ENCODE measurements around the gene SESN3. TPM values are rescaled to one million over a fixed set of nuclear protein-coding genes. Genes with fewer than 3 reads are reported as not detected.
A peak's percentile ranks its signal among the peaks of the same experiment; 100 is the strongest.

SESN3 gene
- total and polyA plus RNA-seq, 7 experiments from 2014 or later = 4.2 to 262 (median 89.8) TPM

DNA sequence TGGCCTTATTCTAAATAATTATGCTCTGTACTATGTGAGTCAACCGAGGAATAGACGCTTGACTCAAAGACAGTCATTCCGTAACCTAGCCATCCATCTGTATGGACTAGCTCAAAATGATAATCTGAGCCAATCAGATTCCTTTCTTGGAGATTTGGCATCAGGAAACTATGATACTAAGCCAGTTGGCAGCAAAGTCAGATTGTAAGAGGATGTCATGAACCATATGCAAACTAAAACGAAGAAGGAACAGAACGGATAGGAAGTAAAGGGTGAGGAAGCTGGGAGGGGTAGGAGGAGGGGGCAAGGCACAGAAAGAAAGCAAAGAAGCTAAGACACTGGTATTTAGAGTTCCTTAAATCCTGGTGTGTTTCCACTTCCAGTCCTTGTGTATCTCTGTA lies 10.7 kb upstream of the SESN3 start:
- H3K27me3 ChIP-seq (ENCODE audit: control insufficient read depth in 2 of 2, insufficient read depth in 2 of 2, low read length in 2 of 2) = no peaks in the 10 kb centered on the region
- peaks cover 0 to 2% (median 0%) of the 10 kb centered on the region in 5 donors for H3K36me3 Mint-ChIP-seq
- ChIA-PET POLR2A (interaction anchor here (2.7 kb wide), 1 partner anchor 10 kb away, joined by 15 read pairs; the partner anchor contains the start of gene SESN3), CTCF (no interaction called here)
- no peaks in the 10 kb centered on the region for H3K27me3 Mint-ChIP-seq
- no peak overlapping the region for H3K4me3 Mint-ChIP-seq
- DNase-seq = no peak
- H3K9me3 ChIP-seq (ENCODE audit: control insufficient read depth in 2 of 3, low read length in 3 of 3) = no peaks in the 10 kb centered on the region
- no peak overlapping the region for H3K27ac ChIP-seq (ENCODE audit: low read depth, low read length)
- no peak overlapping the region for H3K4me3 ChIP-seq (ENCODE audit: low read length)
- H3K4me1 ChIP-seq (ENCODE audit: control insufficient read depth in 2 of 2, insufficient read depth in 2 of 2, low read length in 2 of 2) = no peaks in the 10 kb centered on the region
- H3K27ac Mint-ChIP-seq = no peak overlapping the region
- peak; percentile 29 for ATAC-seq
- peaks cover 0 to 12% (median 5%) of the 10 kb centered on the region in 7 donors for H3K4me1 Mint-ChIP-seq
- H3K9me3 Mint-ChIP-seq = peaks cover 0 to 2% (median 0%) of the 10 kb centered on the region in 11 donors
- H3K36me3 ChIP-seq (ENCODE audit: control insufficient read depth in 2 of 3, insufficient read depth in 3 of 3, low read length in 3 of 3) = no peaks in the 10 kb centered on the region
- intact Hi-C loops (cut with micrococcal nuclease) = no loop called here

DNA sequence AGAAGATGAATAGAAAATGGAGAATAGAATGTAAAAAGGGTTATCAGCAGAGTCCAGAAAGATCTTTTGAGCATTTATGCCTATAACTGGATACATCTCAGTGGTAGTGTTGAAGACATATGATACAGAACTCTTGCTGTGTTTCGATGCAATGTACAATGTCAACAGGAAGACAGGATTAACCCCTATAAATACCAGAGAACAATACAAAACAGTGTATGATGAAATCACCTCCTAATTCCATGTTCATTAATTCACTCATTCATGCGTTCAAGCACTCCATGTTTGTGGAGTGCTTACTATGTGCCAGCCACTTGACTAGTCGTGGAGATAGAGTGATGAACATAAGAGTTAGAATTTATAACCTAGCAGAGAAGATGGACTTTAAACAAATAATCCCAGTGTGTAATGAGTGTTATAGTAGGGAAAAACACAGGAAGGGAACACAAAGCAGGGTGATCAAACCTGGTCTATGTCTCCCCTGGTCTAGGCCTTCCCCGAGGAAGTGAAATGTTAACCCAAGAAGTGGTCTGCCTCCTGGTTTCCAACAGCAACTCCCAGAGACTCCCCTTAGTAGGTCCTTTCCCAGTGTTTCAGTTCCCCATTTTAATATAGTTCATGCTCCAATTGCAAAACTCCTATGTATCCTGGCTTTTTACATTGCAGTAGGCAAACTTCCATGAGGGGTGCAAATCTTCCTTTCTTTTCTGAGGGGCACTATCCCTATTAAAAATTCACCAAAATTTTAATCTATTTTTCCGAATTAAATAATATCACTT lies 9.1 kb upstream of the SESN3 start:
- Mint-ChIP-seq H3K4me3 (no peak overlapping the region), H3K4me1 (peaks cover 8 to 24% (median 15%) of the 10 kb centered on the region in 7 donors), H3K27me3 (no peaks in the 10 kb centered on the region), H3K9me3 (no peaks in the 10 kb centered on the region), H3K36me3 (peaks cover 0 to 6% (median 0%) of the 10 kb centered on the region in 5 donors), H3K27ac (no peak overlapping the region)
- ATAC-seq = no peak
- no peaks in the 10 kb centered on the region for H3K36me3 ChIP-seq (ENCODE audit: control insufficient read depth in 2 of 3, insufficient read depth in 3 of 3, low read length in 3 of 3)
- H3K27me3 ChIP-seq (ENCODE audit: control insufficient read depth in 2 of 2, insufficient read depth in 2 of 2, low read length in 2 of 2) = no peaks in the 10 kb centered on the region
- DNase-seq = no peak
- intact Hi-C loops (cut with micrococcal nuclease) = loop anchor here in 1 of 2 donors (10.0 kb wide), 1 partner anchor 205 kb away; no protein-coding TSS in a partner anchor
- POLR2A ChIA-PET = interaction anchor here (1.0 kb wide), 1 partner anchor 8 kb away, joined by 5 read pairs; the partner anchor contains the start of gene SESN3
- H3K4me1 ChIP-seq (ENCODE audit: control insufficient read depth in 2 of 2, insufficient read depth in 2 of 2, low read length in 2 of 2) = no peaks in the 10 kb centered on the region
- CTCF ChIA-PET = no interaction called here
- no peaks in the 10 kb centered on the region for H3K9me3 ChIP-seq (ENCODE audit: control insufficient read depth in 2 of 3, low read length in 3 of 3)
- no peak overlapping the region for H3K4me3 ChIP-seq (ENCODE audit: low read length)
- no peak overlapping the region for H3K27ac ChIP-seq (ENCODE audit: low read depth, low read length)

DNA sequence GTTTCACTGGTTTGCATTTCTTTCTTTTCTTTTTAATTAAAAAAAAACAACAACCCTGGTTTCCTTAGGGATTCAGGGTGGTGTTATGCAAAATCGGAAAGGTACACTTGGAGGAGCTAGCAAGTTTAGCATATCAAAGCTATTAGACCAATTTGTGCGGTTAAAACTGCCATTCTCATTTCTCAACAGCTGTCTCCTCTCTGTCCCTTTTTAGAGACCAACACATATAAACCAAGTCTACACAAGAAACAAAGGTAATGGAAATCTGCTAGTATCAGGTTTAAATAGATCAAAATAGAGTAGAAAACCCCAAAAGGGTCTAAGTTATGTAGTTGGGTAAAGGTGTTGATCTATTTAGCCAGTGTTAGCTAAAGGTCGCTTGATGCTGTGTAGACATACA lies 1.7 kb upstream of the SESN3 start:
- no peak for ATAC-seq
- Mint-ChIP-seq H3K27ac (no peak overlapping the region), H3K4me1 (peaks cover 31 to 58% (median 51%) of the 10 kb centered on the region in 7 donors), H3K36me3 (peaks cover 0 to 14% (median 0%) of the 10 kb centered on the region in 5 donors), H3K9me3 (no peaks in the 10 kb centered on the region), H3K27me3 (peaks cover 0 to 5% (median 0%) of the 10 kb centered on the region in 5 donors), H3K4me3 (no peak overlapping the region)
- peaks cover 0 to 6% (median 0%) of the 10 kb centered on the region in 3 experiments for H3K36me3 ChIP-seq (ENCODE audit: control insufficient read depth in 2 of 3, insufficient read depth in 3 of 3, low read length in 3 of 3)
- peak overlapping the region; percentile 76 for H3K27ac ChIP-seq (ENCODE audit: low read depth, low read length)
- ChIA-PET POLR2A (interaction anchor here (0.6 to 5.4 kb wide), 47 partner anchors 8 to 1157 kb away, joined by 3 to 118 read pairs (median 5); partner anchors contain the start of genes CCDC82, CEP57, ENDOD1 and FAM76B), CTCF (interaction anchor here (0.7 to 2.8 kb wide), 11 partner anchors 14 to 1109 kb away, joined by 3 to 46 read pairs (median 7); no protein-coding TSS in a partner anchor)
- intact Hi-C loops (cut with micrococcal nuclease) = loop anchor here (5.0 to 10.0 kb wide), 5 partner anchors 65 to 690 kb away; partner anchors contain the start of gene FUT4 (in 1 of the 2)
- DNase-seq = no peak
- H3K4me1 ChIP-seq (ENCODE audit: control insufficient read depth in 2 of 2, insufficient read depth in 2 of 2, low read length in 2 of 2) = peaks cover 16 to 21% of the 10 kb centered on the region in 2 donors
- no peaks in the 10 kb centered on the region for H3K9me3 ChIP-seq (ENCODE audit: control insufficient read depth in 2 of 3, low read length in 3 of 3)
- H3K4me3 ChIP-seq (ENCODE audit: low read length) = peak overlapping the region; percentile 74
- no peaks in the 10 kb centered on the region for H3K27me3 ChIP-seq (ENCODE audit: control insufficient read depth in 2 of 2, insufficient read depth in 2 of 2, low read length in 2 of 2)

DNA sequence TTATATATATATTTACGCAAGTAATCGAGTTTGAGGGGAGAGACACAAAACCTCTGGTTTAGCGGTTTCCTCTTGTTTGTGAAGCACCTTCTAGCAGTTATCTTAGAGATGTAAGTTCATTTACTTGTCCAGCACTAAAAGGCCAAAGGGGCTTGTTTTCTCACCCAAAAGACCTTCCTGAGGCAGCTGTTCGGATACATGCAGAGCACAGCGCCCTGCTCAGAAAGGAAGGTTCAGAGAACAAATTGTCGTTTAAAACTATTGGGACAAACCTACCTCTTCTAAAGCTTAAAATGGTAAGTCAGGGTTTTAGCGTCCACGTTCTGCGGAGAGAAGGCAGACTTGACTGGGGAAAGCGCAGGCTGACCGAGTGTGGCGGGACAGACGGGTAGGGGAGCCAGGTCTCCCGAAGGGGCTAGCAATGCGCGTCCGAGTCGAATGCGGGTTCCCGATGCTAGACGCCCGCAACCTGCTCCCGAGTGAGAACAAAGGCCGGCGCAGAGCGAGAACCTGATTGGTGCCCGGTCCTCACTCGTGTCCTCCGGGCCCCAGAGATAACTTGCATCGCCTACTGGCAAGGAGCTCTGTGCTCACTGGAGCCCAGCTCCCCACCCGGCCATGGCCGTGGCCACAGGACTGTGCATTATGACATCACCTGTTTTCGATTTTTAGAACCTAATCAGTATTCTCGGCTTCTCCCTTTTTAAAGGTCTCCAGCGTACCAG lies 1.0 kb upstream of the SESN3 start:
- Histone ChIP-seq H3K4me1 (ENCODE audit: control insufficient read depth in 2 of 2, insufficient read depth in 2 of 2, low read length in 2 of 2) (peaks cover 16 to 22% of the 10 kb centered on the region in 2 donors), H3K27ac (ENCODE audit: low read depth, low read length) (peak overlapping the region; percentile 76), H3K9me3 (ENCODE audit: control insufficient read depth in 2 of 3, low read length in 3 of 3) (no peaks in the 10 kb centered on the region), H3K4me3 (ENCODE audit: low read length) (peak overlapping the region; percentile 74), H3K27me3 (ENCODE audit: control insufficient read depth in 2 of 2, insufficient read depth in 2 of 2, low read length in 2 of 2) (no peaks in the 10 kb centered on the region), H3K36me3 (ENCODE audit: control insufficient read depth in 2 of 3, insufficient read depth in 3 of 3, low read length in 3 of 3) (peaks cover 0 to 6% (median 0%) of the 10 kb centered on the region in 3 experiments)
- ATAC-seq = peak; percentile 26
- ChIA-PET CTCF (interaction anchor here (0.5 to 2.8 kb wide), 19 partner anchors 13 to 1587 kb away, joined by 3 to 46 read pairs (median 4); no protein-coding TSS in a partner anchor), POLR2A (interaction anchor here (0.6 to 5.4 kb wide), 68 partner anchors 8 to 1158 kb away, joined by 3 to 118 read pairs (median 5); partner anchors contain the start of genes CCDC82, CEP57, ENDOD1 and FAM76B)
- H3K4me3 Mint-ChIP-seq = no peak overlapping the region
- H3K27ac Mint-ChIP-seq = no peak overlapping the region
- intact Hi-C loops (cut with micrococcal nuclease) = loop anchor here (1.0 to 10.0 kb wide), 28 partner anchors 15 to 1158 kb away; partner anchors contain the start of genes ANKRD49 (in 2 of the 2), CWC15 (in 2 of the 2), ENDOD1 (in 2 of the 2) and FAM76B (in 2 of the 2)
- H3K27me3 Mint-ChIP-seq = peaks cover 0 to 5% (median 0%) of the 10 kb centered on the region in 5 donors
- H3K36me3 Mint-ChIP-seq = peaks cover 0 to 14% (median 0%) of the 10 kb centered on the region in 5 donors
- no peaks in the 10 kb centered on the region for H3K9me3 Mint-ChIP-seq
- peak; percentile 47 to 74 (median 67) for DNase-seq
- peaks cover 35 to 64% (median 48%) of the 10 kb centered on the region in 7 donors for H3K4me1 Mint-ChIP-seq

DNA sequence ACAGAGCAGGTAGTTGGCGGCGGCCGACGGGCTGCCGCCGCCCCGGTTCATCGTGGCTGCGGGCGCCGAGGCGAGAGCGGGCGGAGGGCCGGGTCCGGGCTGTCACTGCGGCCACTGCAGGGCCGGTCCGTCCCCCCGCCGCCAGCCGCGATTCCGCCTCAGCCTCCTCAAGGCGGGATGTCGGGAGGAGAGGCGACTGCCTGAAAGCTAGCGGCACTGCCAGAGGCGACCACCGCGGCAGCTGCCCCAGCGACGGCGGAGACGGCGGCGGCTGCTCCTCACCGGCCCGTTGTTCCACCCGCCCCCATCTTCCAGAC lies 234 bp downstream of the SESN3 start:
- Mint-ChIP-seq H3K27me3 (peaks cover 0 to 5% (median 0%) of the 10 kb centered on the region in 5 donors), H3K9me3 (peaks cover 0 to 4% (median 0%) of the 10 kb centered on the region in 11 donors), H3K27ac (no peak overlapping the region), H3K4me3 (peak overlapping the region in 5 of 10 donors; percentile 95 to 98 (median 97)), H3K4me1 (peaks cover 41 to 76% (median 51%) of the 10 kb centered on the region in 7 donors), H3K36me3 (peaks cover 3 to 15% (median 5%) of the 10 kb centered on the region in 5 donors)
- Histone ChIP-seq H3K9me3 (ENCODE audit: control insufficient read depth in 2 of 3, low read length in 3 of 3) (no peaks in the 10 kb centered on the region), H3K4me1 (ENCODE audit: control insufficient read depth in 2 of 2, insufficient read depth in 2 of 2, low read length in 2 of 2) (peaks cover 16 to 24% of the 10 kb centered on the region in 2 donors), H3K27me3 (ENCODE audit: control insufficient read depth in 2 of 2, insufficient read depth in 2 of 2, low read length in 2 of 2) (no peaks in the 10 kb centered on the region), H3K36me3 (ENCODE audit: control insufficient read depth in 2 of 3, insufficient read depth in 3 of 3, low read length in 3 of 3) (peaks cover 0 to 6% (median 0%) of the 10 kb centered on the region in 3 experiments), H3K27ac (ENCODE audit: low read depth, low read length) (peak overlapping the region; percentile 77), H3K4me3 (ENCODE audit: low read length) (peak overlapping the region; percentile 82)
- ATAC-seq (no peak), DNase-seq (no peak)
- POLR2A ChIA-PET = interaction anchor here (0.7 to 5.4 kb wide), 41 partner anchors 10 to 1489 kb away, joined by 3 to 118 read pairs (median 5); partner anchors contain the start of genes C11orf54, CCDC82, CEP57 and ENDOD1
- intact Hi-C loops (cut with micrococcal nuclease) = loop anchor here (1.0 to 10.0 kb wide), 29 partner anchors 8 to 1160 kb away; partner anchors contain the start of genes ANKRD49 (in 2 of the 2), CWC15 (in 2 of the 2), ENDOD1 (in 2 of the 2) and FAM76B (in 2 of the 2)
- CTCF ChIA-PET = interaction anchor here (0.7 to 2.8 kb wide), 8 partner anchors 72 to 559 kb away, joined by 3 to 46 read pairs (median 6); partner anchors contain the start of gene FAM76B

Data from naive thymus-derived CD4-positive, alpha-beta T cell (primary cell).